ENCODE data around the gene VPS13D.

- no peak for TF ChIP-seq POLR2A (IDR thresholded peaks at IDR 0.05)
- TF ChIP-seq CTCF (IDR thresholded peaks at IDR 0.05): no peak
- TF ChIP-seq EP300 (IDR thresholded peaks at IDR 0.05): no peak
Observed at GRCh38 chr1:12410351-12410750, 180.5 kb downstream of the VPS13D start.

All from ovary (tissue), 3 donors.